ENCODE data around the gene TNFRSF8. TPM values are rescaled to one million over a fixed set of nuclear protein-coding genes. Genes with fewer than 3 reads are reported as not detected.

The TNFRSF8 gene
- total RNA-seq, 2 donors from 2014 or later, result 3.0 to 6.0 TPM

DNA sequence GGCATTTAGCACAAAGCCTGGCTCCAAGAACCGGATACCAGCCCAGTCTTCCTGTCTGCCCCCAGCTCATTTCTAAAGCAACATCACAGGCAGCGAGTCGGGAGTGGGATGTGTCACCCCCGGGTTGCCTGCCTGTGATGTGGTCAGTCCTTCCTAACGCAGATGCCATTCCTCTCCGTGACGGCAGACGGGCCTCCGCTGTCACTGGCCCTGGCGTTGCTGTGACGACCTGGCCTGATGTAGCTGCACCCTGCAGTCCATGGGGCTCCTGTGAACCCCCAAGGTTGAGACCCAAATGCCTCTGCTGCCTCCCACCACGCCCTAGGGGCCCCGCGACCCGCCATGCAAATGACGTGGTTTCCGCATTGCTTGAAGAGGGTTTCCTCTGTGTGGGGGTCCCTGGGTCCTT, 116.0 kb downstream of the TNFRSF8 start:
- Histone ChIP-seq H3K4me3 (no peak overlapping the region), H3K4me1 (peaks cover 0 to 99% of the 10 kb centered on the region in 2 donors), H3K27ac (peak overlapping the region; percentile 59 to 72), H3K9me3 (no peaks in the 10 kb centered on the region), H3K27me3 (no peaks in the 10 kb centered on the region), H3K36me3 (no peaks in the 10 kb centered on the region)
- TF ChIP-seq, protein P1, sequence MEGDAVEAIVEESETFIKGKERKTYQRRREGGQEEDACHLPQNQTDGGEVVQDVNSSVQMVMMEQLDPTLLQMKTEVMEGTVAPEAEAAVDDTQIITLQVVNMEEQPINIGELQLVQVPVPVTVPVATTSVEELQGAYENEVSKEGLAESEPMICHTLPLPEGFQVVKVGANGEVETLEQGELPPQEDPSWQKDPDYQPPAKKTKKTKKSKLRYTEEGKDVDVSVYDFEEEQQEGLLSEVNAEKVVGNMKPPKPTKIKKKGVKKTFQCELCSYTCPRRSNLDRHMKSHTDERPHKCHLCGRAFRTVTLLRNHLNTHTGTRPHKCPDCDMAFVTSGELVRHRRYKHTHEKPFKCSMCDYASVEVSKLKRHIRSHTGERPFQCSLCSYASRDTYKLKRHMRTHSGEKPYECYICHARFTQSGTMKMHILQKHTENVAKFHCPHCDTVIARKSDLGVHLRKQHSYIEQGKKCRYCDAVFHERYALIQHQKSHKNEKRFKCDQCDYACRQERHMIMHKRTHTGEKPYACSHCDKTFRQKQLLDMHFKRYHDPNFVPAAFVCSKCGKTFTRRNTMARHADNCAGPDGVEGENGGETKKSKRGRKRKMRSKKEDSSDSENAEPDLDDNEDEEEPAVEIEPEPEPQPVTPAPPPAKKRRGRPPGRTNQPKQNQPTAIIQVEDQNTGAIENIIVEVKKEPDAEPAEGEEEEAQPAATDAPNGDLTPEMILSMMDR (IDR thresholded peaks at IDR 0.05), result no peak
- no peak for DNase-seq (ENCODE audit: low spot score)

DNA sequence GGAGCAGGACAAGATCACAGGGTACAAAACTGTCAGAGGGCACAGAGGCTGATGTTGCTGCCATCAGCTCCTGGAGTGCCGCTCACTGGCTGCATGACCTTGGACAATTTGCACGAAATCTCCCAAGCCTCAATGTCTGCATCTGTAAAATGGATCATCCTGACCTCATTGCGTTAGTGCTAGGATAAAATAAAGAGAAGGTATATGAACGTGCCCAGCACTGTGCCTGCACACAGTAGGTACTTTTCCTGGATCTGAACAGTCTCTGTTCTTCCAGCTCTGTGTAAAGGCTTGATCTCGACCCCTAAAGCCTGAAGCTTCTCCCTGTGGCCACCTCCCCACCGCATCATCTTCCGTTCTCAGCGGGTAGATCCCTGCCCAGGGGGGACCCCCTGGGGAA, 116.6 kb downstream of the TNFRSF8 start:
- DNase-seq (ENCODE audit: low spot score), result no peak
- no peaks in the 10 kb centered on the region for H3K36me3 ChIP-seq
- H3K27me3 ChIP-seq, result no peaks in the 10 kb centered on the region
- no peak overlapping the region for H3K4me3 ChIP-seq
- H3K27ac ChIP-seq, result peak overlapping the region; percentile 59 to 72
- TF ChIP-seq, protein P1 (IDR thresholded peaks at IDR 0.05), result no peak
- H3K4me1 ChIP-seq, result peaks cover 0 to 99% of the 10 kb centered on the region in 2 donors
- no peaks in the 10 kb centered on the region for H3K9me3 ChIP-seq

DNA sequence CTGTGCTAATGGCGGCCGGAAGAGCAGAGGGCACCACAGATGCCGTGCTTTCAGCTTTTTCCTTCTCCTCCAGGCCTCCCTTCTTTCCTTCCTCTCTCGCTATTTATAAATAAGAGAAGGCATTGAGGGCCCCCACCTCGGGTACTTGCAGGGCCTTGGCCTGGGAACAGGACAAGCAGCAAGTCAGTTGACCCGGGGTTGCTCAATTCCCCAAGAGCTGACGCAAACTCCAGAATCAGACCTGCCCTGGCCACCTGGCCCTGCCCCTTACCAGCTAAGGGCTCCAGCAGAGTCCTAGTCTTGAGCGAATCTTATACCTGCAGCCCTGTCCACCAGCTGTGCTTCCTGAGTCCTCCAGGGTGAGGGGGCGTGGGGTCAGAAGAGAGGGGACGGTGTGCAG, 117.2 kb downstream of the TNFRSF8 start:
- Histone ChIP-seq H3K36me3 (no peaks in the 10 kb centered on the region), H3K9me3 (no peaks in the 10 kb centered on the region), H3K27ac (peak overlapping the region; percentile 59 to 72), H3K4me3 (no peak overlapping the region), H3K27me3 (no peaks in the 10 kb centered on the region), H3K4me1 (peaks cover 0 to 99% of the 10 kb centered on the region in 2 donors)
- DNase-seq (ENCODE audit: low spot score), result peak; percentile 82
- TF ChIP-seq, protein P1 (IDR thresholded peaks at IDR 0.05), result no peak

DNA sequence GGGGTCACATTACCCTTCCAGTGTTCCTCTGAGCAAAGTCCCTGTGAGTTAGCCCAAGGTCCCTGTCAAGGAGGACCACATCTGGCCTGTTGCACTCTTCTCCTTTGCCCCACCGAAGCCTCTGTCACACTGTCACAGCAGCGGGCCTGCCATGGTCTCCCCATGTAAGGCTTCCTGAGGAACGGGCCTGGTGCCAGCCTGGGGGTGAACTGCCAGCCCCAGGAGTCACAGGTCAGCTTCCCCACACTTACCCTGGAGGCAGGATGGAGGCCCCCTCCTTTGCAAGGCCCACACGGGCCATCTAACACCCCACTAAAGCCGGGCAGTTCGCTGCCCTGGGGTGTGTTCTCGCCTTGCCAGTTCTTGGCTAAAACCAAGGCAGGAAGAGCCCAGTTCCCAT, 117.8 kb downstream of the TNFRSF8 start:
- Histone ChIP-seq H3K4me1 (peaks cover 0 to 99% of the 10 kb centered on the region in 2 donors), H3K4me3 (no peak overlapping the region), H3K36me3 (no peaks in the 10 kb centered on the region), H3K27ac (peak overlapping the region; percentile 59 to 72), H3K9me3 (no peaks in the 10 kb centered on the region), H3K27me3 (no peaks in the 10 kb centered on the region)
- DNase-seq (ENCODE audit: low spot score), result no peak
- TF ChIP-seq, protein P1 (IDR thresholded peaks at IDR 0.05), result no peak

DNA sequence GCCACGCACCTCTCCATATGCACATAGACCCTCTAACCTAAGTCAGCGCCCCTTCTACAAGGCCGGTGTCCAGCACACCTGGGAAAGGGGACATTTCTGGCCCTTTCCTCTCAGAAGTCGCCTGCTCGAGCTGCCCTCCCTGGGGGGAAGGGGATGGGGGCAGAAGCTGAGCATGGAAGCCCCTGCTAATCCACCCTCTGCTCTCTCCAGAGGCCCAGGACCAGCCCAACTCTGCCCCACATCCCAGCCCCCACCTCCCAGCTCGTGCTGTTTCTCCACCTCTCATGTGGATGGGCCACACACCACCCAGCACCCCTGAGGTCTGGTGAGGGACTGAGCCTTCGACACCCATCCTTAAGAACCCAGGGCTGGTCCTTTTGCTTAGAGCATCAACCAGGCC, 118.5 kb downstream of the TNFRSF8 start:
- DNase-seq (ENCODE audit: low spot score), result no peak
- no peaks in the 10 kb centered on the region for H3K9me3 ChIP-seq
- TF ChIP-seq, protein P1 (IDR thresholded peaks at IDR 0.05), result no peak
- H3K36me3 ChIP-seq, result no peaks in the 10 kb centered on the region
- no peak overlapping the region for H3K4me3 ChIP-seq
- no peaks in the 10 kb centered on the region for H3K27me3 ChIP-seq
- H3K27ac ChIP-seq, result peak overlapping the region; percentile 59 to 72
- H3K4me1 ChIP-seq, result peaks cover 0 to 99% of the 10 kb centered on the region in 2 donors

DNA sequence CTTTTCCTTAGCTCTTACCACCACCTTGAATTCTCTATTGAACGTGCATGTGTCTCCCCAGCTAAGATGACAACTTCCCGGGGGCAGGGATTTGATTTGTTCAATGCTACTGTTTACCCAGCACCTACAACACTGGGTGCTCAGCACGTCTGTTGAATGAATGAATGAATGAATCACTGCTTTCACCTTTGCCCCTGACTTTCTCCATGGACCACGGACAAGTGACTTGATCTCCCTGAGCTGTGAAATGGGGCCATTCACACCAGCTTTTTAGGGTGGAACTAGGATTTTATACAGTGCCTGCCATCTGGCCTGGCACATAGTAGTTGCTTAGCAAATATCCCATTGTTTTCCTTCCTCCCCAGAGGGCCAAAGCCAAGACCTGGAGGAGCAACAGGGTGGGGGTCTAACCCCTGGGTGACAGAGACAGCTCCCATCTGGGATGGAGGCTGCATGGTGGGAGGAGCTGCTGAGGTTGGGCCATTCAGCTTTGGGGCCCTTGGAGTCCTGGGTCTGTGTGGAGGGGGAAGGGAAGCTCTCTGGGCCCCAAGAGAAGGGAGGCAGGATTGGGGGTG, 119.4 kb downstream of the TNFRSF8 start:
- DNase-seq (ENCODE audit: low spot score), result no peak

More for the DNA sequence above, 119.4 kb downstream of the TNFRSF8 start:
- Histone ChIP-seq H3K27me3 (no peaks in the 10 kb centered on the region), H3K27ac (peak overlapping the region; percentile 59 to 72), H3K4me1 (peaks cover 0 to 97% of the 10 kb centered on the region in 2 donors), H3K9me3 (no peaks in the 10 kb centered on the region), H3K36me3 (no peaks in the 10 kb centered on the region), H3K4me3 (no peak overlapping the region)
- TF ChIP-seq, protein P1 (IDR thresholded peaks at IDR 0.05), result no peak
